HG02763 (cell line): ENCODE measurements around the gene CNTF.

Source experiments
- ATAC-seq: cut with Tn5 transposase; IDR thresholded peaks from one replicate; pipeline ENCODE4 v1.9.1; 2021; ENCODE audit warnings: mild to moderate bottlenecking, moderate library complexity; ENCODE audit not compliant: unreplicated experiment

Gene CNTF

GRCh38 chr11:58641803-58642581 is 19.5 kb downstream of the CNTF start:
- ATAC-seq = no peak

- ATAC-seq = no peak
Measured at GRCh38 chr11:58645854-58646253, 23.4 kb downstream of the CNTF start.

GRCh38 chr11:58647141-58647699 is 24.8 kb downstream of the CNTF start:
- ATAC-seq = peak; percentile 81

- no peak for ATAC-seq
Measured at GRCh38 chr11:58647866-58648265, 25.4 kb downstream of the CNTF start.

- ATAC-seq = no peak
Measured at GRCh38 chr11:58649623-58650022, 27.2 kb downstream of the CNTF start.

GRCh38 chr11:58650496-58650895 is 28.0 kb downstream of the CNTF start:
- no peak for ATAC-seq

GRCh38 chr11:58652726-58653280 is 30.3 kb downstream of the CNTF start:
- no peak for ATAC-seq

GRCh38 chr11:58654079-58654907 is 31.8 kb downstream of the CNTF start:
- ATAC-seq = peak; percentile 95

- ATAC-seq = peak; percentile 42
Measured at GRCh38 chr11:58654908-58655296, 32.4 kb downstream of the CNTF start.

GRCh38 chr11:58656348-58656747 is 33.9 kb downstream of the CNTF start:
- no peak for ATAC-seq

GRCh38 chr11:58658623-58659022 is 36.2 kb downstream of the CNTF start:
- ATAC-seq = no peak

- ATAC-seq = no peak
Measured at GRCh38 chr11:58659404-58659803, 36.9 kb downstream of the CNTF start.

- no peak for ATAC-seq
Measured at GRCh38 chr11:58659910-58660570, 37.6 kb downstream of the CNTF start.

- ATAC-seq = no peak
Measured at GRCh38 chr11:58671983-58672633, 49.6 kb downstream of the CNTF start.

- ATAC-seq = no peak
Measured at GRCh38 chr11:58674609-58675008, 52.1 kb downstream of the CNTF start.
